Liver (tissue), 9 donors: ENCODE results near the gene WIPF2. TPM values are rescaled to one million over a fixed set of nuclear protein-coding genes. Genes with fewer than 3 reads are reported as not detected.
A peak's percentile ranks its signal among the peaks of the same experiment; 100 is the strongest.

ENCODE experiments used
- DNase-seq: peaks from one replicate; pipeline ENCODE4 v3.0.0-alpha.2; 2017; ENCODE audit warnings: low spot score
- H3K27ac ChIP-seq, 2 donors: one replicate each; pipeline ENCODE4 v1.7.0; 2013; ENCODE audit warnings: inconsistent platforms in 2 of 2, low read length in 2 of 2, control low read depth in 1 of 2, low read depth in 1 of 2, mild to moderate bottlenecking in 1 of 2
- H3K27me3 ChIP-seq, 4 donors: one replicate each; pipeline versions ENCODE4 v1.6.1 to v1.7.0; 2013; ENCODE audit warnings: low read length in 3 of 4, inconsistent platforms in 1 of 4, mild to moderate bottlenecking in 1 of 4, moderate library complexity in 1 of 4; ENCODE audit not compliant: control insufficient read depth in 4 of 4, insufficient read depth in 4 of 4
- H3K36me3 ChIP-seq, 4 donors: one replicate each; pipeline versions ENCODE4 v1.6.1 to v1.7.0; 2013; ENCODE audit warnings: low read length in 3 of 4, mild to moderate bottlenecking in 3 of 4, low read depth in 1 of 4, moderate library complexity in 1 of 4; ENCODE audit not compliant: control insufficient read depth in 4 of 4, insufficient read depth in 3 of 4
- H3K4me1 ChIP-seq, 4 donors: one replicate each; pipeline versions ENCODE4 v1.6.1 to v1.7.0; 2013; ENCODE audit warnings: low read length in 3 of 4, mild to moderate bottlenecking in 3 of 4, moderate library complexity in 1 of 4; ENCODE audit not compliant: control insufficient read depth in 4 of 4, insufficient read depth in 4 of 4
- H3K4me3 ChIP-seq, 3 donors: one replicate each; pipeline versions ENCODE4 v1.6.1 to v1.7.0; 2013; ENCODE audit warnings: low read length in 3 of 3, control low read depth in 1 of 3, low read depth in 1 of 3, mild to moderate bottlenecking in 1 of 3
- H3K9ac ChIP-seq, 2 donors: one replicate each; pipeline ENCODE4 v1.7.0; 2013; ENCODE audit warnings: low read length in 2 of 2, mild to moderate bottlenecking in 2 of 2, moderate library complexity in 2 of 2, control low read depth in 1 of 2, low read depth in 1 of 2
- H3K9me3 ChIP-seq, 4 donors: one replicate each; pipeline versions ENCODE4 v1.6.1 to v1.7.0; 2013; ENCODE audit warnings: low read length in 3 of 4; ENCODE audit not compliant: control insufficient read depth in 4 of 4
- EGR1 ChIP-seq, 2 donors: IDR thresholded peaks; 2 replicates each; pipeline ENCODE4 v1.6.1; 2016 to 2018; ENCODE audit warnings: antibody characterized with exemption in 2 of 2, low read depth in 2 of 2
- FOXA2 ChIP-seq: IDR thresholded peaks from 2 replicates; pipeline ENCODE4 v1.6.1; 2016; ENCODE audit warnings: antibody characterized with exemption
- GABPA ChIP-seq, 2 donors: IDR thresholded peaks in 1 of 2; conservative IDR thresholded peaks in 1 of 2; 2 replicates each; pipeline ENCODE4 v1.6.1; 2016; ENCODE audit warnings: antibody characterized with exemption in 2 of 2, mild to moderate bottlenecking in 1 of 2, moderate library complexity in 1 of 2
- HNF4A ChIP-seq, 2 donors: conservative IDR thresholded peaks; 2 replicates each; pipeline ENCODE4 v1.6.1; 2016; ENCODE audit warnings: antibody characterized with exemption in 2 of 2, mild to moderate bottlenecking in 2 of 2
- JUND ChIP-seq, 2 donors: IDR thresholded peaks; 2 replicates each; pipeline ENCODE4 v1.6.1; 2016; ENCODE audit warnings: antibody characterized with exemption in 2 of 2
- NR2F2 ChIP-seq: IDR thresholded peaks from 2 replicates; pipeline ENCODE4 v1.6.1; 2016; ENCODE audit warnings: antibody characterized with exemption
- RXRA ChIP-seq, 2 donors: IDR thresholded peaks; 2 replicates each; pipeline ENCODE4 v1.6.1; 2017 to 2018; ENCODE audit warnings: antibody characterized with exemption in 2 of 2, mild to moderate bottlenecking in 1 of 2
- SP1 ChIP-seq: IDR thresholded peaks from 2 replicates; pipeline ENCODE4 v1.6.1; 2018; ENCODE audit warnings: antibody characterized with exemption, mild to moderate bottlenecking
- WGBS: extraction: QIAGEN DNeasy Blood & Tissue Kit; methylation state at CpG from one replicate; pipeline ENCODE4 v1.1.7; 2013; 5-methylcytosine and 5-hydroxymethylcytosine counted together
- polyA plus RNA-seq, 2 donors: library from polyadenylated mRNA; stranded (reverse) in 1 of 2; unstranded in 1 of 2; fragments of 200-250 nt in 1 of 2; fragments of >200 nt in 1 of 2; fragmentation: Nextera tagmentation in 1 of 2; extraction: Ambion mirVana in 1 of 2; gene quantifications; one replicate each; pipeline versions ENCODE4 v1.2.1 to v1.2.3, GENCODE V29; 2013 to 2015
- total RNA-seq, 2 donors: library from RNA; depleted of rRNA; stranded (reverse); fragments of >200 nt; gene quantifications; one replicate each; pipeline ENCODE4 v1.2.3, GENCODE V29; 2014
- TF ChIP-seq, protein P1 (sequence below): fragments of 150-350 bp; IDR thresholded peaks from 2 replicates; pipeline ENCODE4 v1.5.1; 2017; ENCODE audit warnings: improper control_type of control experiment, low read depth, low read length; ENCODE audit not compliant: missing input control
- TF ChIP-seq, protein P2 (sequence below): IDR thresholded peaks from 2 replicates; pipeline ENCODE4 v1.6.1; 2016; ENCODE audit warnings: antibody characterized with exemption
- TF ChIP-seq, protein P3 (sequence below): IDR thresholded peaks from 2 replicates; pipeline ENCODE4 v1.6.1; 2016; ENCODE audit warnings: antibody characterized with exemption, mild to moderate bottlenecking
- donor health status: healthy.
- donor health status: healthy.
- donor health status: healthy.
- donor health status: healthy.
- donor health status: healthy.

The WIPF2 gene
- total and polyA plus RNA-seq, 4 donors, result 4.4 to 5.6 (median 5.2) TPM

DNA sequence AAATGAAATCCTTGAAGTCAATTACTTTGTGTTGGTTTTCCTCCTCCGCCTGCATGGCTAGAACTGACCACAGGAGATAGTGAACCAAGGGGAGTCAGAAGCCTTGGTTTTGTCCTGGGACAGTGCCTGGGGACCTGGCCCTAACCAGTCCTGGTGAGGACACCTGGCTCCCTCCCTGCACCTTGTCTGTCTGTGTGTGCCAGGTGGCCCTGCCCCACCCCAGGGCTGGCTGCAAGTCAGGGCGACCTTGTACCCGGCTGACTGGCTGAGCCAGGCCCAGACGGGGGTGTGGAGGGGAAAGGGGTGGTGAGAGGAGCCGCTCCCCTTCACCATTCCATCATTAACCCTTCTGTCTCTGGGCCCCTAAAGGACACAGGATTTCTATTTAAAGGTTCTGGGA lies 38.4 kb upstream of the WIPF2 start:
- WGBS, result 33% methylated on average over 5 of the region's 5 CpGs
- H3K9ac ChIP-seq, result no peak overlapping the region
- peak; percentile 28 to 57 for TF ChIP-seq HNF4A (conservative IDR thresholded peaks at IDR 0.05)
- no peak for TF ChIP-seq NR2F2
- peak in 1 of 2 donors; percentile 57 for TF ChIP-seq RXRA (IDR thresholded peaks at IDR 0.05)
- no peak for DNase-seq
- H3K27me3 ChIP-seq, result no peaks in the 10 kb centered on the region
- no peak overlapping the region for H3K4me3 ChIP-seq
- no peaks in the 10 kb centered on the region for H3K9me3 ChIP-seq
- H3K36me3 ChIP-seq, result peaks cover 0 to 2% (median 0%) of the 10 kb centered on the region in 4 donors
- H3K4me1 ChIP-seq, result peaks cover 15 to 43% (median 29%) of the 10 kb centered on the region in 4 donors
- no peak overlapping the region for H3K27ac ChIP-seq

DNA sequence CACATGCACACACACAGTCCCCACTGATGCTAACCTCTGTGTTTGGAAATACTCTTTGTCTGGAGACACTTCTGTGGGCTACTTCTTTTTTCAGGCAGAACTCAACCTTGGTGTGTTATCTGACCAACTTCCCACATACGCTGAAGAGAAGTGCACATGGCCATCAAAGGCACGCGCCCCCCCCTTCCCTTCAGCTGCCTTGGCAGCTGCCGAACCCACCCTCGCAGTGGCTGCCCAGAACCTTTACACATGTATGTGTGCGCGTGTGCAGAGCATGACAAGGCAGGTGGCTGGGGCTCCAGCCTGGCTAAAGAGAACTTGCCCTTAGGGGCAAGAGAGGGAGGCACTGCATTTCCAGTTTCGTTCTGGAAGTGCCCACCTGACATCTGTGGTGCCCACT lies 37.9 kb upstream of the WIPF2 start:
- TF ChIP-seq GABPA (IDR thresholded peaks at IDR 0.05 in 1 of 2, conservative IDR thresholded peaks at IDR 0.05 in 1 of 2), result no peak
- TF ChIP-seq, protein P1, sequence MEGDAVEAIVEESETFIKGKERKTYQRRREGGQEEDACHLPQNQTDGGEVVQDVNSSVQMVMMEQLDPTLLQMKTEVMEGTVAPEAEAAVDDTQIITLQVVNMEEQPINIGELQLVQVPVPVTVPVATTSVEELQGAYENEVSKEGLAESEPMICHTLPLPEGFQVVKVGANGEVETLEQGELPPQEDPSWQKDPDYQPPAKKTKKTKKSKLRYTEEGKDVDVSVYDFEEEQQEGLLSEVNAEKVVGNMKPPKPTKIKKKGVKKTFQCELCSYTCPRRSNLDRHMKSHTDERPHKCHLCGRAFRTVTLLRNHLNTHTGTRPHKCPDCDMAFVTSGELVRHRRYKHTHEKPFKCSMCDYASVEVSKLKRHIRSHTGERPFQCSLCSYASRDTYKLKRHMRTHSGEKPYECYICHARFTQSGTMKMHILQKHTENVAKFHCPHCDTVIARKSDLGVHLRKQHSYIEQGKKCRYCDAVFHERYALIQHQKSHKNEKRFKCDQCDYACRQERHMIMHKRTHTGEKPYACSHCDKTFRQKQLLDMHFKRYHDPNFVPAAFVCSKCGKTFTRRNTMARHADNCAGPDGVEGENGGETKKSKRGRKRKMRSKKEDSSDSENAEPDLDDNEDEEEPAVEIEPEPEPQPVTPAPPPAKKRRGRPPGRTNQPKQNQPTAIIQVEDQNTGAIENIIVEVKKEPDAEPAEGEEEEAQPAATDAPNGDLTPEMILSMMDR, result no peak
- TF ChIP-seq, protein P2, sequence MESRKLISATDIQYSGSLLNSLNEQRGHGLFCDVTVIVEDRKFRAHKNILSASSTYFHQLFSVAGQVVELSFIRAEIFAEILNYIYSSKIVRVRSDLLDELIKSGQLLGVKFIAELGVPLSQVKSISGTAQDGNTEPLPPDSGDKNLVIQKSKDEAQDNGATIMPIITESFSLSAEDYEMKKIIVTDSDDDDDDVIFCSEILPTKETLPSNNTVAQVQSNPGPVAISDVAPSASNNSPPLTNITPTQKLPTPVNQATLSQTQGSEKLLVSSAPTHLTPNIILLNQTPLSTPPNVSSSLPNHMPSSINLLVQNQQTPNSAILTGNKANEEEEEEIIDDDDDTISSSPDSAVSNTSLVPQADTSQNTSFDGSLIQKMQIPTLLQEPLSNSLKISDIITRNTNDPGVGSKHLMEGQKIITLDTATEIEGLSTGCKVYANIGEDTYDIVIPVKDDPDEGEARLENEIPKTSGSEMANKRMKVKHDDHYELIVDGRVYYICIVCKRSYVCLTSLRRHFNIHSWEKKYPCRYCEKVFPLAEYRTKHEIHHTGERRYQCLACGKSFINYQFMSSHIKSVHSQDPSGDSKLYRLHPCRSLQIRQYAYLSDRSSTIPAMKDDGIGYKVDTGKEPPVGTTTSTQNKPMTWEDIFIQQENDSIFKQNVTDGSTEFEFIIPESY, result no peak
- TF ChIP-seq SP1, result no peak
- TF ChIP-seq HNF4A (conservative IDR thresholded peaks at IDR 0.05), result no peak
- TF ChIP-seq, protein P3, sequence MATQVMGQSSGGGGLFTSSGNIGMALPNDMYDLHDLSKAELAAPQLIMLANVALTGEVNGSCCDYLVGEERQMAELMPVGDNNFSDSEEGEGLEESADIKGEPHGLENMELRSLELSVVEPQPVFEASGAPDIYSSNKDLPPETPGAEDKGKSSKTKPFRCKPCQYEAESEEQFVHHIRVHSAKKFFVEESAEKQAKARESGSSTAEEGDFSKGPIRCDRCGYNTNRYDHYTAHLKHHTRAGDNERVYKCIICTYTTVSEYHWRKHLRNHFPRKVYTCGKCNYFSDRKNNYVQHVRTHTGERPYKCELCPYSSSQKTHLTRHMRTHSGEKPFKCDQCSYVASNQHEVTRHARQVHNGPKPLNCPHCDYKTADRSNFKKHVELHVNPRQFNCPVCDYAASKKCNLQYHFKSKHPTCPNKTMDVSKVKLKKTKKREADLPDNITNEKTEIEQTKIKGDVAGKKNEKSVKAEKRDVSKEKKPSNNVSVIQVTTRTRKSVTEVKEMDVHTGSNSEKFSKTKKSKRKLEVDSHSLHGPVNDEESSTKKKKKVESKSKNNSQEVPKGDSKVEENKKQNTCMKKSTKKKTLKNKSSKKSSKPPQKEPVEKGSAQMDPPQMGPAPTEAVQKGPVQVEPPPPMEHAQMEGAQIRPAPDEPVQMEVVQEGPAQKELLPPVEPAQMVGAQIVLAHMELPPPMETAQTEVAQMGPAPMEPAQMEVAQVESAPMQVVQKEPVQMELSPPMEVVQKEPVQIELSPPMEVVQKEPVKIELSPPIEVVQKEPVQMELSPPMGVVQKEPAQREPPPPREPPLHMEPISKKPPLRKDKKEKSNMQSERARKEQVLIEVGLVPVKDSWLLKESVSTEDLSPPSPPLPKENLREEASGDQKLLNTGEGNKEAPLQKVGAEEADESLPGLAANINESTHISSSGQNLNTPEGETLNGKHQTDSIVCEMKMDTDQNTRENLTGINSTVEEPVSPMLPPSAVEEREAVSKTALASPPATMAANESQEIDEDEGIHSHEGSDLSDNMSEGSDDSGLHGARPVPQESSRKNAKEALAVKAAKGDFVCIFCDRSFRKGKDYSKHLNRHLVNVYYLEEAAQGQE, result no peak
- no peak for TF ChIP-seq RXRA (IDR thresholded peaks at IDR 0.05)
- no peak for TF ChIP-seq JUND (IDR thresholded peaks at IDR 0.05)
- TF ChIP-seq EGR1 (IDR thresholded peaks at IDR 0.05; ENCODE audit: low read depth in 2 of 2), result no peak
- no peak for TF ChIP-seq FOXA2
- WGBS, result 72% methylated on average over 8 of the region's 8 CpGs

More for the DNA sequence above, 37.9 kb upstream of the WIPF2 start:
- no peak overlapping the region for H3K9ac ChIP-seq
- DNase-seq, result no peak
- peaks cover 17 to 43% (median 29%) of the 10 kb centered on the region in 4 donors for H3K4me1 ChIP-seq
- H3K36me3 ChIP-seq, result peaks cover 0 to 2% (median 0%) of the 10 kb centered on the region in 4 donors
- H3K9me3 ChIP-seq, result no peaks in the 10 kb centered on the region
- H3K27ac ChIP-seq, result no peak overlapping the region
- no peak overlapping the region for H3K4me3 ChIP-seq
- H3K27me3 ChIP-seq, result no peaks in the 10 kb centered on the region
